ENCODE measurements around the gene LRRK1.

GRCh38 chr15:100902436-100903167 lies 16.6 kb upstream of the LRRK1 start:
- TF ChIP-seq CTCF (IDR thresholded peaks at IDR 0.05; ENCODE audit: low read depth, low read length) (no peak), EZH2phosphoT487 (IDR thresholded peaks at IDR 0.05; ENCODE audit: low read depth) (no peak)

All from OCI-LY3 (cell line).